Measurements from ENCODE around the gene DEFB131A.
"Not testable (repeated sequence)": the region's sequence is repeated elsewhere in the genome, so short reads cannot be mapped to it uniquely, and the experiment has no call there.

Gene DEFB131A, protein sequence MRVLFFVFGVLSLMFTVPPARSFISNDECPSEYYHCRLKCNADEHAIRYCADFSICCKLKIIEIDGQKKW

DNA sequence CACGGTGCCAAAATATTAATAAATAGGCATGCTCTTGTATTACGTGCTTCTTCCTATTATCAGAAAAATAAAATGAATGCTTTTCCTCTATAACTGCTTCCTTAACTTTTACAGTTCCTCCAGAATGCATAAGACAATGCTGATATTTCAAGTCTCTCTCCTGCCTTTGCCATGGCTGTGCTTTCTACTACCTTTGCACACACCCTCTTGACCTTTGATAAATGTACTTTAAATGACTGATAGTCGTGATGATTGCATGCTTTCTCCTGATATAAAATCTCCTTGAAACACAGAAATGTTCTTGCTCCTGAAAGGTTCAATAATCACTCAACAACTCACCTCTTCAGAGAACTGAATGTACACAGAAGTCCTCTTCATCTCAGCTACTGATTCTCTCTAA lies at the start of gene DEFB131A:
TSS of gene DEFB131A (plus strand) at position 301 of the 400 bp plus-strand sequence. CDS start 120 bp downstream, outside the sequence.
- DNase-seq (ENCODE audit: low spot score): not testable (repeated sequence)

DNA sequence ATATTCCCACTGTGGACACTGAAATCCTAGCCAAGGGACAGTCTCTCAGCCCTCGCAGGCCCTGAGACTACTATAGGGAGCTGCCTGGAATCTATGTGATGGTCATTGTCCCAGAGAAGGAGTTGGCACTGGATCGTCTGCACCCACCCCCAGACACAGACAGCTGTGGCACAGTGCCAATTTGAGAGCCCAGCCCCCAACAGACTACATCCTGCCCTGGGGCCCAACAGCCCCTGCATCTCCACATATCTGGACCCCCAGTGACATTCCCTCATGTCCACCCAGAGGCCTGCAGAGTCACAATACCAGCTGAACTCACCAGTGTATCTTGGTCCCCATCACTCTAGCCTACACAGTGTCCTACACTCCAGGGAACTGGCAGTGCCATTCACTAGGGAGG lies 38.4 kb upstream of the DEFB131A start:
- not testable (repeated sequence) for DNase-seq (ENCODE audit: low spot score)

DNA sequence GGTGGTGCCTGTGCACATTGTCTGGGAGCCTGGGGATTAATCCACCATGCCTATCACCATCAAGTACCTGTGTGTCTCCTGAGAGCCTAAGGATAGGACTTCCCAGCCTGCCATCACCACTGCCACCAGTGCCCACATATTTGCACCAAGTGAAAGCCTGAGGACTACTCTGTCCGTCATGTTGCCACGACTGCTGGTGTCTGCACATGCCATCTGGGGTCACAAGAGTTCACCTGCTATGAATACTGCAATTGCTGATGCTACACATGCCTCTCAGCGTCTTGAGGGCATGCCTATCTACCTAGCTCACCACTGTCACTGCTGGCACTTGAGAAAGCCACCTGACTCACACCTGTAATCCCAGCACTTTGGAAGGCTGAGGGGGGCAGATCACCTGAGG lies 37.7 kb upstream of the DEFB131A start:
- DNase-seq (ENCODE audit: low spot score): not testable (repeated sequence)

DNA sequence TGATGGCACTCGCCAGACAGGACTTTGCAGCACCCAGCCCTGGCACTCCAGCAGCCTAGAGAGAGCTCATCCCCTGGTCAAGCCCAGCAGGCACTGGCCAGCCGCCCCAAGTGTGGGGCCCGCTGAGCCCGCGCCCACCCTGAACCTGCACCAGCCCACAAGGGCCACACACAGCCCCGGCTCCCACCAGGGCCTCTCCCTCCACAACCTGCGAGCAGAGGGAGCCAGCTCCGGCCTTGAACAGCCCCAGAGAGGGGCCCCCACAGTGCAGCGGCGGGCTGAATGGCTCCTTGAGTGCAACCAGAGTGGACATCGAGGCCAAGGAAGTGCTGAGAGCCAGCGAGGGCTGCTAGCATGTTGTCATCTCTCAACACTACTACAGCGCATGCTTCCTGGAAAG lies 34.4 kb upstream of the DEFB131A start:
- no peak for DNase-seq (ENCODE audit: low spot score)

DNA sequence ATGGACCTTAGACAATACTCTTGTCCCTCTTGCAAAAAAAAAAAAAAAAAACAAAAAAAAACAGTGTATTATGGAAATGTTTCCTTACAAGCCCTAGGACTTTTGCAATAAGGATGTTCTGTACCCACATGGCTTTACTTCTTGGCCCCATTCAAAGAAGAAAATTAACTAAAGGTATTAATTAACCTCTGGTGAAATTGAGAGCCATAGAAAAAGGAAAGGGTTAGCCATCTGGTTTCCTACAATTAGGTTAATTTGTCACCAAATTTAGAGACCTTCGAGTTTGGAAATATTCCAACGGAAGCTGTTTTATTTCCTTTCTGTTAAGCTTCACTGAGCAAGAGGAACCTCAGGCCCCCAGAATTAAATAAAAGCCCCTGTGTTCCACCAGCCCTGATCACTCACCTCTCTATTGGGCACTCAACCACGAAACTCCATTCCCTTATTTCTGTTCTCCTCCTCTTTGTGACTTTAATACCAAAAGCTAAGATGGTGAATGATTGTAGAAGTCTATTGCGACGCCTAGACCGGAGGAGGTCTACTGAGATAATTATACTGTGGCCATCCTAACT lies 22.2 kb upstream of the DEFB131A start:
- not testable (repeated sequence) for DNase-seq (ENCODE audit: low spot score)

DNA sequence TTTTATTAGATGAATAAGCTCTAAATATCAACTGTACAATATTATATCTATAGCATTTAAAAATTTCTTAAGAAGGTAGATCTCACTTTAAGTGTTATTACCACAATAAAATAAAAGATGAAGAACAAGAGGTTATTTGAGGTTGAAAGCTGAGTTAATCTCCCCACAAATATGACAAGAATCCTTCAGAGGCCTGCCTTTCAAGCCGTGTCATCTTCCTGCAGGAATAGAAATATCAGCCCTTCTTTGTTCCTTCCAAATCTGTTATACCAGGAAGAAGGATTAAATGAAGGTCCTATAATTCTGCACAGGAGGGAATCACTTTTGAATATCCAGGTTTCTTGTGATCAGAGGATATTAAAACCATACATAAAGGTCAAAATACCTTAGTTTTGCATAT lies 18.3 kb upstream of the DEFB131A start:
- not testable (repeated sequence) for DNase-seq (ENCODE audit: low spot score)

DNA sequence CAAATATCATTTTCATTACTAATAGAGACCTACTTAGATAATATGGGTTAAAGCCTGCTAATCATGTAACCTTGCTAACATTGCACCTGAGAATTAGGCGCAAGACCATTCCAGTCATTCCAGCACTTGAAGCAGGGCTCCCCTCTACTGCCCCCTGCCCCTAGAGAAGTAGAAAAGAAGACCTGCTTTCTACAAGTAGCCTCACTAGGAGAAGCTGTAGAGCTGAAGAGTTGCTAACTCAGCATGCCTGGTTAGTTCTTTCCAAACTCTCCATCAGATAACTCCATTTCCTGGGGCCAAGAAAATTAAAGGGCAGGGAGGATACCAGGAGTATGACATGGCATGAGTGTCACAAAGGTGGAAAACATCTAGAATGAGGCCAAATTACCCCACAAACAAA lies 14.2 kb upstream of the DEFB131A start:
- not testable (repeated sequence) for DNase-seq (ENCODE audit: low spot score)

DNA sequence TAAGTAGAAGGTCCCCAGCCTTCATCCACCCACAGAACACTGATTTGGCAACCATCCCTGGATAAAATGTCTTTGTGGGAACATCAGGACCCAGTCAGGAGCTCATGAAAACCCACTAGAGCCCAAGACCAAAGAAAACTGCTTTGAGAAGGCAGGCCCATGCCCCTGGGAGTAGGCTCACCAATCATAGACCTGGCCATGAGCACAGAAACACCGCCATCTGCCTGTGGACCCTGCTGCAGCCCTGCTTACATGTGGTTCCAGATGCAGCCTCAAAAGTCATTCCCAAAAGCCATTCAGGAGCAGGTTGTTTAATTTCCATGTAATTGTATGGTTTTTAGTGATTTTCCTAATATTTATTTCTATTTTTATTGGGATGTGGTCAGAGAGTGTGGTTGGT lies 10.9 kb upstream of the DEFB131A start:
- DNase-seq (ENCODE audit: low spot score): not testable (repeated sequence)

DNA sequence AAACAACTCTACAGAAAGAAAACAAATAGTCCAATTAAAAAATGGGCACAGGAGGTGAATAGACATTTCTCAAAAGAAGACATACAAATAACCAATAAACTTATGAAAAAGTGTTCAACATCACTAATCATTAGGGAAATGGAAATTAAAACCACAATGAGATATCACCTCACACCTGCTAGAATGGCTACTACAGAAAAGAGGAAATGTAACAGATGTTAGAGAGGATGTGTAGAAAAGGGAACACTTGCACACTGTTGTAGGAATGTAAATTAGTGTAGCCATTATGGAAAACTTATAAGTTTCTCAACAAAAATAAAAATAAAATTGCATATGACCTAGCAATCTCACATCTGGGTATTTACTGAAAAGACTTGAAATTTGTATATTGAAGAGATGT lies 7.5 kb upstream of the DEFB131A start:
- DNase-seq (ENCODE audit: low spot score): not testable (repeated sequence)

DNA sequence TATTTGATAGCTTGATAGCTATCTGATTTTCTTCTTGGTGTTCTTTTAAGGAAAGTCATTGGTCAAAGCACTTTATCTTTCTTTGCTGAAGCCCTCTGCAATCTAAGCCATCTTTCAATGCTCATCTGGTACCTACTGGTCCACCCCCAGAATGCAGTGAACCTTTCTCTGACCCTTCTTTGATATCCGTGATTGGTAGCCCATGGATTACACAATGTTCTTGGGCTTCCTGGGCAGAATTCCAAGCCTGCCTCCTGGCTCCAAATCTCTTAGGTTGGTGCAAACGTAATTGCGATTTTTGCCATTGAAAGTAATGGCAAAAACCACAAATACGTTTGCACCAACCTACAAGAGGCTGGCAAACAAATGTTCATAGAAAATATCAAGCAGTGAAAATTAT lies 1.9 kb upstream of the DEFB131A start:
- not testable (repeated sequence) for DNase-seq (ENCODE audit: low spot score)

DNA sequence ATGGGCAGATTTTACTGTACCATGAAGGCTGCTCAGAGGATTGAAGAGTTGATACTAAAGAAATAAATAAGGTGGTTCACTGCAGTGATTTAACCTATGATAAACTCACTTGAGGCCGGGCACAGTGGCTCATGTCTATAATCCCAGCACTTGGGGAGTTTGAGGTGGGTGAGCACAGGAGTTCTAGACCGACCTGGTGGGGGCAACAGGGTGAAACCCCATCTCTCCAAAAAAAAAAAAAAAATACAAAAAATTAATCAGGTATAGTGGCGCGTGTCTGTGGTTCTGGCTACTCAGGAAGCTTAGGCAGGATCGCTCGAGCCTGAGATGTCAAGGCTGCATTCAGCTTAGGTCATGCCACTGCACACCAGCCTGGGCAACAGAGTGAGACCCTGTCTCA lies 467 bp downstream of the DEFB131A start:
- not testable (repeated sequence) for DNase-seq (ENCODE audit: low spot score)

DNA sequence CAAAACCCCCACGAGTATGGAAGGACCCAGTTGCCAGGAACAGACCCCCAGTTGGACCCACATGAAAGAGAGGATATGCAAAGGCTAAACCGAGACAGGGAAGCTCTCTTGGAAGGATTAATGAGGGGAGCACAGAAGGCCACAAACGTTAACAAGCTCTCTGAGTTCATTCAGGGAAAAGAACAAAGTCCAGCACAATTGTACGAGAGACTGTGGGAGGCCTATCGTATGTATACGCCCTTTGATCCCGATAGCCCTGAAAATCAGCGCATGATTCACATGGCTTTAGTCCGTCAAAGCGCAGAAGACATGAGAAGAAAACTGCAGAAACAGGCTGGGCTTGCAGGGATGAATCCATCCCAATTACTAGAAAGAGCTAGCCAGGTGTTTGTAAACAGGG lies 8.0 kb downstream of the DEFB131A start:
- DNase-seq (ENCODE audit: low spot score): not testable (repeated sequence)

DNA sequence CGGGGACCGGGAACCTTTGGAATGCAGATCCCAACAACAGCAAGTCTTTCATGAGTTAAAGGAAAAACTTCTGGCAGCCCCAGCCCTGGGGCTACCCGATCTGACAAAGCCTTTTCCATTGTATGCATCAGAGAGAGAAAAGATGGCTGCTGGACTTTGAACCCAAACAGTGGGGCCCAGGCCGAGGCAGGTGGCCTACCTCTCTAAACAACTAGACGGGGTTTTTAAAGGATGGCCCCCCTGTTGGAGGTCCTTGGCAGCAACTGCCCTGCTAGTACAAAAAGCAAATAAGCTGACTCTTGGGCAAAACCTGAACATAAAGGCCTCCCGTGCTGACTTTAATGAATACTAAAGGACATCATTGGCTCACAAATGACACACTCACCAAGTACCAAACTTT lies 10.1 kb downstream of the DEFB131A start:
- not testable (repeated sequence) for DNase-seq (ENCODE audit: low spot score)

DNA sequence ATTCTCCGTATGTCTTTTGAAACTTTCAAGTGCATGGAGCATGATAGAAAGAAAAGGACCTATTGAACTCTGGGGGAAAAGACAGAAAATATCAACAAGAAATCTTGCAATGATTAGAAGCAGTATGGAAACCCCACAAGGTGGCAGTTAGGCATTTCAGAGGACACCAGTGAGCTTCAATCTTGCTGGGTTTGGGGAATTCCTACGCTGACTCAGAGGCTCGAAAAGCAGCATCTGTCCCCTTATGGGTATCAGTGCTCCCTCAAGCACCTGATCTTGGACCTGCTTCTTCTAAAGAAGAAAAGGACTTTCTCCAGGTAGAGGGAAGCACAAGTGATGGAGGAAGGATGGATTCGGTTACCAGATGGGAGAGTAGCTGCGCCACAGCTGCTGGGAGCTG lies 10.8 kb downstream of the DEFB131A start:
- DNase-seq (ENCODE audit: low spot score): not testable (repeated sequence)

DNA sequence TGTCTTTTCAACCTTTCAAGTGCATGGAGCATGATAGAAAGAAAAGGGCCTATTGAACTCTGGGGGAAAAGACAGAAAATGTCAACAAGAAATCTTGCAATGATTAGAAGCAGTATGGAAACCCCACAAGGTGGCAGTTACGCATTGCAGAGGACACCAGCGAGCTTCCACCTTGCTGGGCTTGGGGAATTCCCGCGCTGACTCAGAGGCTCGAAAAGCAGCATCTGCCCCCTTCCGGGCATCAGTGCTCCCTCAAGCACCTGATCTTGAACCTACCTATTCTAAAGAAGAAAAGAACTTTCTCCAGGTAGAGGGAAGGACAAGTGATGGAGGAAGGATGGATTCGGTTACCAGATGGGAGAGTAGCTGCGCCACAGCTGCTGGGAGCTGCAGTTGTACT lies 35.3 kb downstream of the DEFB131A start:
- DNase-seq (ENCODE audit: low spot score): not testable (repeated sequence)

DNA sequence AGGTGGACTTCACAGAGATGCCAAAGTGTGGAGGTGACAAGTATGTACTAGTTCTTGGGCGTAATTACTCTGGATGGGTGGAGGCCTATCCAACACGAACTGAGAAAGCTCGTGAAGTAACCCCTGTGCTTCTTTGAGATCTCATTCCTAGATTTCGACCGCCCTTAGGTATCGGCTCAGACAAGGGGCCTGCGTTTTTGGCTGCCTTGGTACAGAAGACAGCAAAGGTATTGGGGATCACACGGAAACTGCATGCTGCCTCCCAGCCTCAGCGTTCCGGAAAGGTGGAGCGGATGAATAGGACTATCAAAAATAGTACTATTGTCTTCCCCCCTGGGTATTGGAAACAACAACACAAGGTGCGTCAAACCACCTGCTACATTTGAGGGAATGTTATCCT lies 35.9 kb downstream of the DEFB131A start:
- DNase-seq (ENCODE audit: low spot score): not testable (repeated sequence)

DNA sequence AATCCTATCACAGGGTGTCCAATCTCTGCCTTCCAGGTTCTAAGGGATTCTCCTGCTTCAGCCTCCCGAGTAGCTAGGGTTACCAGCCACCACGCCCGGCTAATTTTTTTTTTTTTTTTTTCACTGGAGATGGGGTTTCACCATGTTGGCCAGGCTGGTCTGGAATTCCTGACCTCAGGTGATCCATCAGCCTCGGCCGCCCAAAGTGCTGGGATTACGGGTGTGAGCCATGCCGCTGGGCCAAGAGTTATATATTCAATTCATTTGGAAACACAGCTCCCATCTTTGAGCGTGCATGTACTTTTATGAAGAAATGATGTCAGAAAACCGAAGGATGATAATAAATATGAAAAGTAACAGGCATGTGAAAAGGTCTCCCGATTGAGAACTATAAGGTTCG lies 38.7 kb downstream of the DEFB131A start:
- not testable (repeated sequence) for DNase-seq (ENCODE audit: low spot score)

DNA sequence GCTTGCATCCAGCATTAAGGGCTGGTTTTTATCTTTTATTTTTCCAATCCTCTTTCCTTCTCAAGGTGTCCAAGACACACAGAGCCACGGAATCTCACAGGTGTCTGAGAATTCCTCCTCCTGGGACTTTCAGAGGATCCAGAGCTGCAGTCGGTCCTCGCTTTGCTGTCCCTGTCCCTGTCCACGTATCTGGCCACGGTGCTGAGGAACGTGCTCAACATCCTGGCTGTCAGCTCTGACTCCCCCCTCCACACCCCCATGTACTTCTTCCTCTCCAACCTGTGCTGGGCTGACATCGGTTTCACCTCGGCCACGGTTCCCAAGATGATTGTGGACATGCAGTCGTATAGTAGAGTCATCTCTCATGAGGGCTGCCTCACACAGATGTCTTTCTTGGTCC lies 39.5 kb downstream of the DEFB131A start:
- DNase-seq (ENCODE audit: low spot score): not testable (repeated sequence)

DNA sequence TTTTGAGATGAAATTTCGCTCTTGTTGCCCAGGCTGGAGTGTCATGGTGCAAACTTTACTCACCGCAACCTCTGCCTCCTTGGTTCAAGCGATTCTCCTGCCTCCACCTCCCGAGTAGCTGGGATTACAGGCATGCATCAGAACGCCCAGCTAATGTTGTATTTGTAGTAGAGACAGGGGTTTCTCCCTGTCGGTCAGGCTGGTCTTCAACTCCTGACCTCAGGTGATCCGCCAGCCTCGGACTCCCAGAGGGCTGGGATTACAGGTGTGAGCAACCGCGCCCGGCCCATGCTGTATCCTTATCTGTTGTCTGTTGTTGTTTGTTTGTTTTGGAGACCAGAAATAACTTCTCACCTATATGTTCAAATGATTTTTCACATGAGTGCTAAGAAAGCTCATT lies 42.7 kb downstream of the DEFB131A start:
- not testable (repeated sequence) for DNase-seq (ENCODE audit: low spot score)

DNA sequence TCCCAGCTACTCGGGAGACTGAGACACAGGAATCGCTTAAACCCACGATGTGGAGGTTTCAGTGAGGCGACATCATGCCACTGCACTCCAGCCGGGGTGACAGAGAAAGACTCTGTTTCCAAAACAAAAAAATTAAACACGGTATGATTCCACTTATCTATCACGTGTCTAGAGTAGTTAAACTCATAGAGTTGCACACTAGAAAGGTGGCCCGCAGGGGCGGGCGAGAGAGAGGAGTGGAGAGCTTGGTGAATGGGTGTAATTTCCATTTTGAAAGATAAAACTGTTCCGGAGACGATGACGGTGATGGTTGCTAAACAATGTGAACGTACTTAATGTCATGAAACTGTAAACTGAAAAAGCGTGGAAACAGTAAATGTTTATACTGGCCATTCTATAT lies 44.6 kb downstream of the DEFB131A start:
- DNase-seq (ENCODE audit: low spot score): not testable (repeated sequence)

DNA sequence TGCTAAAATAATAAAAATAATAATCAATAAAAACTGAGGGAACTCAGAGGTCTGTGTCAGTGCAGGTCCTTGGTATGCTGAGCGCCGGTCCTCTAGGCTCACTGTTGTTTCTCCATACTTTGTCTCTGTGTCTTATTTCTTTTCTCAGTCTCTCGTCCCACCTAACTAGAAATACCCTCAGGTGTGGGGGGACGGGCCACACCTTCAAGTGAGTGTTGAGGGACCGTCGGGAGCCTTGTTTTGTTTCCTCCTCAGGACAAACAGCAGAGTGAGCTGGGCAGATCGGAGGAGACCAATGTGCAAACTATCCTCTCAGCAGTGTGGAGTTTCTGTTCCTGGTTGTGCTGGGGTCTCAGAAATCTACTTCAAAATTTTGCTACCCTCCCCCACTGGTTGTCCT lies 46.3 kb downstream of the DEFB131A start:
- DNase-seq (ENCODE audit: low spot score): not testable (repeated sequence)

DNA sequence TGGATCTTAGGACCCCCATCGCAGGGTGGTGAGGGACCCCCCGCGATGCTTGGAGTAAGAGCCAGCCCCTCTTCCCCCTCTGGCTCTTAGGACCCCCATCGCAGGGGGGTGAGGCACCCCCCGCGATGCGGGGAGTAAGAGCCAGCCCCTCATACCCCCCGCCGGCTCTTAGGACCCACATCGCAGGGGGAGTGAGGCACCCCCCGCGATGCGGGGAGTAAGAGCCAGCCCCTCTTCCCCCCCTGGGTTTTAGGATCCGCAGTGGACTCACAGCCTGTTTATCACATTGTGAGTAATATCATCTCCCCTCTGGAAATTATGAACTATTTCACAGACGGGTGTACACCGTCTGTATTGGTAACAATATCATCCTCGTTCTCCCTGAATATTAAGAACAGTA lies 46.8 kb downstream of the DEFB131A start:
- not testable (repeated sequence) for DNase-seq (ENCODE audit: low spot score)

DNA sequence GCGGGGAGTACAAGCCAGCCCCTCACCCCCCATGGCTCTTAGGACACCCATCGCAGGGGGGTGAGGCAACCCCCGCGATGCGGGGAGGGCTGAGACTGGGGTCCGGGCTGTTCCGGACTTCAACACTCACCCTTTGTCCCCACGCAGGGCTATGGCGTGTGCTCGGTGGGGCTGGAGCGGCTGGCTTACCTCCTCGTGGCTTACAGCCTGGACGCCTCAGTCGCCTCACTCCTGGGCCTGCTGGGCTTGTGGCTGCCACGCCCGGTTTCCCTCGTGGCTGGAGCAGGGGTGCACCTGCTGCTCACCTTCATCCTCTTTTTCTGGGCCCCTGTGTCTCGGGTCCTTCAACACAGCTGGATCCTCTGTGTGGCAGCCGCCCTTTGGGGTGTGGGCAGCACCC lies 49.4 kb downstream of the DEFB131A start:
- not testable (repeated sequence) for DNase-seq (ENCODE audit: low spot score)

Measured in CD4-positive, alpha-beta T cell treated with Interleukin-15 for 4 hours (primary cell).